ENCODE results near the gene CARS1. TPM values are rescaled to one million over a fixed set of nuclear protein-coding genes. Genes with fewer than 3 reads are reported as not detected.

The CARS1 gene
- total RNA-seq: 10 to 100 TPM; 37.0 to 61.3 (median 52.3) TPM

DNA sequence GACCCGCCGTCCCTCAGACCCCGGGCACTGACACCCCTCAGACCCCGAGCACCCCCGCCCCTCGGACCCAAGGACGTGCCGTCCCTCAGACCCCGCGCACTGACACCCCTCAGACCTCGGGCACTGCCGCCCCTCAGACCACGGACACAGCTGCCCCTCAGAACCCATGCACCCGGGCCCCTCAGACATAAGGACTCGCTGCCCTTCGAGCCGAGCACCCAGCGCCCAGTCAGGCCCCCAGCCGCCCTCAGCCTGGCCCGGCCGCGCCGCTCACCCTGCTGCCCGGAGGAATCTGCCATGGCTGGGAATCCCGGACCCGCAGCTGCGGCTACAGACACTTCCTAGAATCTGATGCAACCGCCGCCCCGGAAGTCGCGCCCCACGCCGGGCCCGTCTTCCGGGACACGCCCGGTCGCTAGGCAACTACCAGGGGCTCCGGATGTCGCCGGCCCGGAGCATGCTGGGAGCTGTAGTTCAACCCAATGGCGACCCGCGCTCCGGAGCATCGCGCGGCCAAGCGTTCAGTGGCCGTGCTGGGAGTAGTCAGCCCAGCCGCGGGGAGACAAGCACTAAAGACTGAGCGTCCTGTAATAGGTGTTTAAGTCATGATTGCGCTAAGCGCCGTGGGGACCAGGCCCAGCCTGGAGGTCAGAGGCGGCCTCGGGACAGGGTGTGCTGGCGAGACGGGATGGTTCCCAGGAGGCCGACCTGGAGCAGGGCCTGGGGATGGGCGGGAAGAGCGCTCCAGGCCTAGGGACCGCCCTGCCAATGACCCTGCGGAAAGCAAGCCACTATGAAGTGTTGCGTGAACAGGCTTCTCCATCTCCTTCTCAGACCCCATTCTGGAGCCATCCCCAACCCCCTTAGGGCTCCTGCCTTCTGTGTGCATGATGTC lies at the start of gene CARS1:
TSS of gene CARS1 (minus strand) at position 355 of the 895 bp plus-strand sequence. CDS start at position 299, 56 bp downstream.
- Histone ChIP-seq H3K27me3 (no peaks in the 10 kb centered on the region), H3K36me3 (no peaks in the 10 kb centered on the region), H3K4me3 (peak within 1 kb of the TSS; percentile 84 to 94 (median 88)), H3K4me1 (peaks cover 11 to 24% (median 17%) of the 10 kb centered on the region in 4 donors), H3K27ac (peak within 1 kb of the TSS; percentile 86 to 93 (median 90)), H3K9me3 (no peaks in the 10 kb centered on the region)
- TF ChIP-seq POLR2AphosphoS5 (IDR thresholded peaks at IDR 0.05) (peak; percentile 80 to 89 (median 81)), POLR2A (IDR thresholded peaks at IDR 0.05) (peak; percentile 73), EP300 (IDR thresholded peaks at IDR 0.05; ENCODE audit: low read depth) (peak; percentile 51)
- TF ChIP-seq, protein P1, sequence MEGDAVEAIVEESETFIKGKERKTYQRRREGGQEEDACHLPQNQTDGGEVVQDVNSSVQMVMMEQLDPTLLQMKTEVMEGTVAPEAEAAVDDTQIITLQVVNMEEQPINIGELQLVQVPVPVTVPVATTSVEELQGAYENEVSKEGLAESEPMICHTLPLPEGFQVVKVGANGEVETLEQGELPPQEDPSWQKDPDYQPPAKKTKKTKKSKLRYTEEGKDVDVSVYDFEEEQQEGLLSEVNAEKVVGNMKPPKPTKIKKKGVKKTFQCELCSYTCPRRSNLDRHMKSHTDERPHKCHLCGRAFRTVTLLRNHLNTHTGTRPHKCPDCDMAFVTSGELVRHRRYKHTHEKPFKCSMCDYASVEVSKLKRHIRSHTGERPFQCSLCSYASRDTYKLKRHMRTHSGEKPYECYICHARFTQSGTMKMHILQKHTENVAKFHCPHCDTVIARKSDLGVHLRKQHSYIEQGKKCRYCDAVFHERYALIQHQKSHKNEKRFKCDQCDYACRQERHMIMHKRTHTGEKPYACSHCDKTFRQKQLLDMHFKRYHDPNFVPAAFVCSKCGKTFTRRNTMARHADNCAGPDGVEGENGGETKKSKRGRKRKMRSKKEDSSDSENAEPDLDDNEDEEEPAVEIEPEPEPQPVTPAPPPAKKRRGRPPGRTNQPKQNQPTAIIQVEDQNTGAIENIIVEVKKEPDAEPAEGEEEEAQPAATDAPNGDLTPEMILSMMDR (IDR thresholded peaks at IDR 0.05): no peak
- in situ Hi-C loops (cut with MboI; ENCODE audit: low pct_ligation_motif_present in 1 of 4, low pct_unique_long_range_greater_than_20kb in 1 of 4, low sequenced_read_pairs in 3 of 4) (loop anchor here in 1 of 4 donors (10.0 kb wide), 1 partner anchor 63 kb away; the partner anchor contains the start of gene NAP1L4), intact Hi-C loops (cut with DNase I; ENCODE audit: low total_unique reads) (no loop called here)
- peak; percentile 97 for DNase-seq
- 3% methylated on average over 58 of the region's 68 CpGs; no CpG with 5 or more reads in 1 of the 2 donors for WGBS, 2 donors (ENCODE audit: low coverage in 1 of 2)

DNA sequence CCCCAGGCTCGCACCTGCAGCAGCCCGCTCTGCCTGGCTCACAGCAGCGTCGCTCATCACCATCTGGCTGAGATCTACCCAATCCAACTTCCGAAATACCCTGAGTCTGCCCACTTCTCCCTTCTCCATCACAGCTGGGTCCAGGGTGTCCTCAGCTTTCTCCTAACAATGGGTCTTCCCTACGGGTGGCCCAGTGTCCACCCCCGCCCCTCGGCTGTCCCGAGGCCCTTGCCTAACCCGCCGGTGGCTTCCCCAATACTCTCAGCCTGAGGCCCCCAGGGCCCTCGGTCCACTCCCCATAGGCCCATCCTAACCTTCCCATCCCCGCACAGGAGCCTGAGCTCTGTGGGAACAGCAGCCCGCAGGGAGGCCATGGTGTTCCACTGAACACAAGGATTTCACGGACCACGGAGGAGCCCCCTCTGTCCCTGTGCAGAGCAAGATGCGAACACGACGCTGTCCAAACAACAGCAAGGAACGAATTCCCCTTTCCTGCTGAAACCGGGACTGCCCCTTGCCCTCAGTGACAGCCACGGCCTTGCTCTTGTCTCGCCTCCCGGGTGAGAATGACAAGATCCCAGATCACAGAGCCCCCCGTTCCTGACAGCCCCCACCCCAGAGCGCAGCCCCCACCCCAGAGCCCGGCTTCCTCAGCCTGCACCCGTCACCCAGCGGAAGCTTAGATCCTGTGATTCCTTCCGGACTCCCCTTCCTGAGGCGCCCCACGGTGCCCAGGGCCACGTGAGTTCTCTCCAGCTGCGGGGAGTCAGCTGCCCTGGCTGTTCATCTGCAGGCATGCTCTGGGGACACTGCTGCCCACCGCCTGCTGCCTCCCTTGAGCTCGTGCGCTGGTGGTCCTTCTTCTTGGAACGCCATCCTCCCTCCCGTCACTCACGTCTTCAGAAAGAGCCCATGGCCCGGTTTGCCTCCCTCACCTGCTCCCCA lies 48.8 kb upstream of the CARS1 start:
- no peaks in the 10 kb centered on the region for H3K4me1 ChIP-seq
- no peak overlapping the region for H3K4me3 ChIP-seq
- no peak for DNase-seq
- no peak overlapping the region for H3K27ac ChIP-seq
- intact Hi-C loops (cut with DNase I; ENCODE audit: low total_unique reads): no loop called here
- in situ Hi-C loops (cut with MboI; ENCODE audit: low pct_ligation_motif_present in 1 of 4, low pct_unique_long_range_greater_than_20kb in 1 of 4, low sequenced_read_pairs in 3 of 4): loop anchor here in 1 of 4 donors (25.0 kb wide), 1 partner anchor 106 kb away; the partner anchor contains the start of gene MRGPRG
- TF ChIP-seq POLR2A (IDR thresholded peaks at IDR 0.05) (no peak), EP300 (IDR thresholded peaks at IDR 0.05; ENCODE audit: low read depth) (no peak), POLR2AphosphoS5 (IDR thresholded peaks at IDR 0.05) (no peak)
- TF ChIP-seq, protein P1 (IDR thresholded peaks at IDR 0.05): no peak
- no peaks in the 10 kb centered on the region for H3K9me3 ChIP-seq
- 87 to 88% methylated on average over 12 to 41 of the region's 41 CpGs for WGBS, 2 donors (ENCODE audit: low coverage in 1 of 2)
- no peaks in the 10 kb centered on the region for H3K36me3 ChIP-seq
- H3K27me3 ChIP-seq: no peaks in the 10 kb centered on the region

DNA sequence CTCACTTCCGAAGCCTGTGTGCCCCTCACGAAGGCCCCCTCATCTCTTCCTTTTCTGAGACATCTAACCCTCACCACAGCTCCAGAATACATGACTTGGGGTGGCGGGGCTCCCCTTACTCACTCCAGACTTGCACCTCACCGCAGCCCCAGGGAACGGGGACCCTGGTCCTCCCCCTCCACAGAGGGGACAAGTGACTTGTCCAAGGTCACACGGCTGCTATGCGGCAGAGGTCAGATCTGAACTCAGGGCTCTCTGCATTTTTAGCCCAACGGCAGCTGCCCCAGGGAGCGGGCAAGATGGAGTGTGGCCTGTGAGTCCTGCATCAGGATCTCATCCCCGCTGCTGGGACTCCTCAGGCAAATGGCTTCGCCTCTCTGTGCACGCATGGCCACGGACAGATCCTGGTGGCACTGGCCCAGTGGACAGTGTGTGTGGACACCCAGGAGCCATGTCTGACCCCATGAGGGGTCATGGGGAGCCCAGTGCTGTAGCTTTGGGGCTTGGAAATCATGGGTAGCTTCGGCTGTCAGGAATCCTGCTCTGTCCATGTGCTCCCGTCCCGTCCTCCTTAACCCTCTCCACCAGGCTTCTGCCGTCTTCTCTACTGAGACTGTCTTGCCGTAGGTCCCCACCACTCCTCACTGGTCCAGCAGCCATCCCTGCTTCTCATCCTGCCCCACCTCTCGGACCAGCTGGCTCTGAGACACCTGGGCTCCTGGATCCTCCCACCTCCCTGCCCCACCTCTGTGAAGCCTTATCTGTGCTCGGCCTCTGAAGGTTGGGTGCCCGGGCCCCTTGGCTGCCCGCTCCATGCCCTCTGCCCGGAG lies 48.0 kb upstream of the CARS1 start:
- no peaks in the 10 kb centered on the region for H3K4me1 ChIP-seq
- H3K9me3 ChIP-seq: no peaks in the 10 kb centered on the region
- in situ Hi-C loops (cut with MboI; ENCODE audit: low pct_ligation_motif_present in 1 of 4, low pct_unique_long_range_greater_than_20kb in 1 of 4, low sequenced_read_pairs in 3 of 4) (loop anchor here in 1 of 4 donors (25.0 kb wide), 1 partner anchor 107 kb away; the partner anchor contains the start of gene MRGPRG), intact Hi-C loops (cut with DNase I; ENCODE audit: low total_unique reads) (no loop called here)
- H3K36me3 ChIP-seq: no peaks in the 10 kb centered on the region
- TF ChIP-seq POLR2AphosphoS5 (IDR thresholded peaks at IDR 0.05) (no peak), EP300 (IDR thresholded peaks at IDR 0.05; ENCODE audit: low read depth) (no peak), POLR2A (IDR thresholded peaks at IDR 0.05) (no peak)
- TF ChIP-seq, protein P1 (IDR thresholded peaks at IDR 0.05): no peak
- no peak for DNase-seq
- no peaks in the 10 kb centered on the region for H3K27me3 ChIP-seq
- WGBS, 2 donors (ENCODE audit: low coverage in 1 of 2): 87 to 94% methylated on average over 3 to 20 of the region's 23 CpGs
- no peak overlapping the region for H3K27ac ChIP-seq
- H3K4me3 ChIP-seq: no peak overlapping the region

Measured in transverse colon (tissue), 4 donors.